ENCODE measurements around the gene BCL2L13.

The BCL2L13 gene

GRCh38 chr22:17778412-17778976, 139.9 kb downstream of the BCL2L13 start:
- DNase-seq (ENCODE audit: low read depth in 1 of 2, low spot score in 1 of 2), result no peak

GRCh38 chr22:17779286-17780115, 140.9 kb downstream of the BCL2L13 start:
- DNase-seq (ENCODE audit: low read depth in 1 of 2, low spot score in 1 of 2), result no peak

- DNase-seq (ENCODE audit: low read depth in 1 of 2, low spot score in 1 of 2), result no peak
Observed at GRCh38 chr22:17780116-17780740, 141.7 kb downstream of the BCL2L13 start.
